VCaP (cell line): Measurements from ENCODE around the gene NDUFB3.

Experiments used
- H3K27ac ChIP-seq: fragments of 450-650 bp; 2 replicates; pipeline ENCODE4 v1.5.1; 2017
- TF ChIP-seq, protein P1 (sequence below): fragments of 450-650 bp; conservative IDR thresholded peaks from 2 replicates; pipeline ENCODE4 v1.5.1; 2017; ENCODE audit warnings: mild to moderate bottlenecking, moderate library complexity

The NDUFB3 gene

DNA sequence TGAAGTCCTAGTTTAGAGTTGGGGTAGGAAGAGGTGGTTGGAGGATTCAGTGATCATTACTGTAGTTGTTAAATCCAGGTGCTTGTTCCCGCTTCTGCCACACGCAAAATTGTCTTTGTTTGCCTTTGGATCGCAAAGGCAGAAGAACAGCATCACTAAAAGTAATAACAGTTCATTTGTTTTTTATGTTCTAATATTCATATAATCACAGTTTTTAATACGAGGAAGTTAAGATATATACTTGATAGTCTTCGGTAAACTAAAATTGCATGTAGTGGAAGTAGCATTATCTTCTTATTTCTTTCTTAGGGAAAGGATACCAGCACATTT, 365 bp downstream of the NDUFB3 start:
- peak overlapping the region; percentile 96 for H3K27ac ChIP-seq
- TF ChIP-seq, protein P1, sequence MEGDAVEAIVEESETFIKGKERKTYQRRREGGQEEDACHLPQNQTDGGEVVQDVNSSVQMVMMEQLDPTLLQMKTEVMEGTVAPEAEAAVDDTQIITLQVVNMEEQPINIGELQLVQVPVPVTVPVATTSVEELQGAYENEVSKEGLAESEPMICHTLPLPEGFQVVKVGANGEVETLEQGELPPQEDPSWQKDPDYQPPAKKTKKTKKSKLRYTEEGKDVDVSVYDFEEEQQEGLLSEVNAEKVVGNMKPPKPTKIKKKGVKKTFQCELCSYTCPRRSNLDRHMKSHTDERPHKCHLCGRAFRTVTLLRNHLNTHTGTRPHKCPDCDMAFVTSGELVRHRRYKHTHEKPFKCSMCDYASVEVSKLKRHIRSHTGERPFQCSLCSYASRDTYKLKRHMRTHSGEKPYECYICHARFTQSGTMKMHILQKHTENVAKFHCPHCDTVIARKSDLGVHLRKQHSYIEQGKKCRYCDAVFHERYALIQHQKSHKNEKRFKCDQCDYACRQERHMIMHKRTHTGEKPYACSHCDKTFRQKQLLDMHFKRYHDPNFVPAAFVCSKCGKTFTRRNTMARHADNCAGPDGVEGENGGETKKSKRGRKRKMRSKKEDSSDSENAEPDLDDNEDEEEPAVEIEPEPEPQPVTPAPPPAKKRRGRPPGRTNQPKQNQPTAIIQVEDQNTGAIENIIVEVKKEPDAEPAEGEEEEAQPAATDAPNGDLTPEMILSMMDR: no peak

DNA sequence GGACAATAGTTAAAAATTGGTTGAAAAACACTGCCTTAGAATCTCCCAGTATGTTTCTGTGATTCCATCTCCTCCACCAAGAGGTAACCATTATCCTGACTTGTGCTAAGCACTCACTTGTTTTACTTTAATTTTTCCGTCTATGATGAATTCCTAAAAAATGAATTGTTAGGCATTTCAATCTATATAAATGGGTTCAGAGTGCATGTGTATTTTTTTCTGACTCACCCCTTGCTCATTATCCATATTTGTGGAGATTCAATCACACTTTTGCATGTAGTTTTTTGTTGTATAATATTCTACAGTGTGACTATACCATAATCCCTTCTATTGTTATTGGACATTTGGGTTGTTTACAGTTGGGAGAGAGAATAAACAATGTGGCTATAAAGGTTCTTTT, 1.3 kb downstream of the NDUFB3 start:
- TF ChIP-seq, protein P1: no peak
- peak overlapping the region; percentile 96; the same call in 1 of the 2 replicates for H3K27ac ChIP-seq

- TF ChIP-seq, protein P1: no peak
- H3K27ac ChIP-seq: no peak overlapping the region
Measured at GRCh38 chr2:201074996-201075395, 3.2 kb downstream of the NDUFB3 start.

GRCh38 chr2:201084863-201085262, 13.1 kb downstream of the NDUFB3 start:
- TF ChIP-seq, protein P1: no peak
- peak overlapping the region; percentile 19; the same call in 1 of the 2 replicates for H3K27ac ChIP-seq

DNA sequence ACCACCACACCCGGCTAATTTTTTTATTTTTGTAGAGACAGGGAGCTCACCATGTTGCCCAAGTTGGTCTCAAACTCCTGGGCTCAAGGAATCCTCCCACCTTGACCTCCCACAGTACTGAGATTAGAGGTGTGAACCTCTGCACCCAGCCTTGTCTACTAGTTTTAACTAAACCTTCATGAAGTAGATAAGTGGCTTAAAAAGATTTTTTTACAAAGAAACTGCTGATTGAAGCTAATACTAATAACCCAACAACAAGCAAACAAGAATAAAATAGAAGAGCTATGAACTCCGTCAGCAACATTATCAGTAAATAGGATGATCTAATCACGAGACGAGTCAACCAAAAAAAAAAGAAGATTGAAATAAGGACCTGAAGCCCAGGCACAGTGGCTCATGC, 18.8 kb downstream of the NDUFB3 start:
- H3K27ac ChIP-seq: no peak overlapping the region
- TF ChIP-seq, protein P1: no peak

DNA sequence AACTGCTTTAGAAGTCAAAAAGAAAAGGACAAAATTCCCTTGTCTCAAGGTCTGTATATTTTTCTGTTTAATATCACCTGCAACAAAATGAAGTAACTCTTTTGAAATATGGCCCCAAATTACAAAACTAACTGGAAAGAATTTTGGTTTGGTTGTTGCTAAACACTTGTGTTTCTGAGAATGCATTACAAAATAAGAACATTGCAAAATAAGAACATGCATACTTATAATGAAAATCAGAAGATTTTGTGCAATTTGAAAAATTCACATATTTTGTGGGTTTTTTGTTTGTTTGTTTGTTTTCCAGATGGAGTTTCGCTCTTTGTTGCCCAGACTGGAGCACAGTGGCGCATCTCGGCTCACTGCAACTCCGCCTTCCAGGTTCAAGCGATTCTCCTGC, 21.8 kb downstream of the NDUFB3 start:
- TF ChIP-seq, protein P1: no peak
- H3K27ac ChIP-seq: no peak overlapping the region

DNA sequence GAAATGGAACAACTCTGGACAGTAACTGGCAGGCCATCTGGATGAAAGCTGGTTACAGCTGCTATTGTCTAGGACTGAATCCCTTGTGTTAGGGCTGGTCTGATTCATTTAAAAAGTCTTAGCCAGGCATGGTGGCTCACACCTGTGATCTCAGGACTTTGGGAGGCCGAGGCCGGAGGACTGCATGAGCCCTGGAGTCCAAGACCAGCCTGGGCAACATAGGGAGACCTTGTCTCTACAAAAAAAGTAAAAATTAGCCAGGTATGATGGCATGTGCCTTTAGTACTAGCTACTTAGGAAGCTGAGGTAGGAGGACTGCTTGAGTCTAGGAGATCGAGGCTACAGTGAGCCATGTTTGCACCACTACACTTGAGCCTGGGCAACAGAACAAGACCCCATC, 28.7 kb downstream of the NDUFB3 start:
- TF ChIP-seq, protein P1: no peak
- H3K27ac ChIP-seq: no peak overlapping the region

DNA sequence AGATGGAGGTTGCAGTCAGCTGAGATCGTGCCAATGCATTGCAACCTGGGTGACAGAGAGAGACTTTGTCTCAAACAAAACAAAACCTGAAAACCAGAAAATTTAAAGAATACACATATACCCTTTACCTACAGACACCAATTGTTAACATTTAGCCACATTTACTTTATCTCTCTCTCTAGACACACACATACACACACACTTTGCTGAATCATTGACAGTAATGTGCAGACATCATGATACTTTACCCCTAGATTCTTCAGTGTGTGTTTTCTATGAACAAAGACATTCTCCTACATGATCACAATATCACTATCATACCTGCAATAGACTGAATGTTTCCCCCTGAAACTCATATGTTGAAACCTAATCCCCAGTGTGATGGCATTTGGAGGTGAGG, 34.0 kb downstream of the NDUFB3 start:
- no peak overlapping the region for H3K27ac ChIP-seq
- TF ChIP-seq, protein P1: no peak
